Measurements from ENCODE around the gene PLIN4. TPM values are rescaled to one million over a fixed set of nuclear protein-coding genes. Genes with fewer than 3 reads are reported as not detected.

PLIN4 gene
- total and polyA plus RNA-seq, 9 of the 15 experiments (the other 6 are each of a cell fraction or from before 2014, with no cell fraction given) = 0.04 to 0.16 (median 0.07) TPM; not detected in 3

DNA sequence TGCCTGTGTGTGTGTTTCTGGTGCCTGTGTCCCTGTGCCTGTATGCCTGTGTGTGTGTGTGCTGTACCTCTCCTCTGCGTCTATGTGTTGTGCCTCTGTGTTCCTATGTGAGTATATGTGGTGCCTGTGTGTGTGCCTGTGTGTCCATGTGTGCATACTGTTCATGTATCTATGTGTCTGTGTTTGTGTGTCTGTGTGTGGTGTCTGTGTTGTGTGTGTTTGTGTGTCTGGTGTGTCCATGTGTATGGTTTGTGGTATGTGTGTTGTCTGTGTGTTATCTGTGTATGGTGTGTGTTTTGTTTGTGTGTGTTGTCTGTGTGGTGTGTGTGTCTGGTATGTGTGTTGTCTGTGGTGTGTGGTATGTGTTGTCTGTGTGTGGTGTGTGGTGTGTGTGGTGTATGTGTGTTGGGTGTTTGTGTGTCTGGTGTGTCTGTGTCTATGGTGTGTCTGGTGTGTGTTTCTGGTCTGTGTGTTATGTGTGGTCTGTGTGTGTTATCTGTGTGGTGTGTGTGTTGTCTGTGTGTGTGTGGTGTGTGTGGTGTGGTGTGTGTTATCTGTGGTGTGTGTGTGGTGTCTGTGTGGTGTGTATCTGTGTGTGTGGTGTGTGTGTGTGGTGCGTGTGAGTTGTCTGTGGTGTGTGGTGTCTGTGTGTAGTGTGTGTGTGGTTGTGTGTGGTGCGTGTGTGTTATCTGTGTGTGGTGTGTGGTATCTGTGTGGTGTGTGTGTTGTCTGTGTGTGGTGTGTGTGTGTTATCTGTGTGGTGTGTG lies 25.8 kb downstream of the PLIN4 start (continued):
- TF ChIP-seq, protein P1, sequence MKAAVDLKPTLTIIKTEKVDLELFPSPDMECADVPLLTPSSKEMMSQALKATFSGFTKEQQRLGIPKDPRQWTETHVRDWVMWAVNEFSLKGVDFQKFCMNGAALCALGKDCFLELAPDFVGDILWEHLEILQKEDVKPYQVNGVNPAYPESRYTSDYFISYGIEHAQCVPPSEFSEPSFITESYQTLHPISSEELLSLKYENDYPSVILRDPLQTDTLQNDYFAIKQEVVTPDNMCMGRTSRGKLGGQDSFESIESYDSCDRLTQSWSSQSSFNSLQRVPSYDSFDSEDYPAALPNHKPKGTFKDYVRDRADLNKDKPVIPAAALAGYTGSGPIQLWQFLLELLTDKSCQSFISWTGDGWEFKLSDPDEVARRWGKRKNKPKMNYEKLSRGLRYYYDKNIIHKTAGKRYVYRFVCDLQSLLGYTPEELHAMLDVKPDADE (conservative IDR thresholded peaks at IDR 0.05; ENCODE audit: control insufficient read depth, low read depth, low read length) = no peak
- TF ChIP-seq HNRNPUL1 (IDR thresholded peaks at IDR 0.05; ENCODE audit: low read length) (no peak), NR2C1 (IDR thresholded peaks at IDR 0.05) (0 out of 2 replicates have a peak, but pooled peaks have one; percentile 7), NR2C1 (tag; IDR thresholded peaks at IDR 0.05) (no peak), ZNF764 (CRISPR knock-in tag; IDR thresholded peaks at IDR 0.05; ENCODE audit: low read depth) (no peak), NR1H2 (CRISPR knock-in tag; IDR thresholded peaks at IDR 0.05) (no peak), ZEB2 (IDR thresholded peaks at IDR 0.05) (no peak), ZNF133 (CRISPR knock-in tag; IDR thresholded peaks at IDR 0.05) (no peak), GATAD2B (IDR thresholded peaks at IDR 0.05; ENCODE audit: borderline replicate concordance) (no peak), ZNF134 (CRISPR knock-in tag; conservative IDR thresholded peaks at IDR 0.05) (no peak), ZFX (CRISPR knock-in tag; IDR thresholded peaks at IDR 0.05) (no peak), ATF7 (IDR thresholded peaks at IDR 0.05) (no peak), YBX1 (IDR thresholded peaks at IDR 0.05) (no peak), TSC22D4 (tag; IDR thresholded peaks at IDR 0.05) (peak; percentile 18; the same call in 1 of the 2 replicates), TOE1 (IDR thresholded peaks at IDR 0.05; ENCODE audit: borderline replicate concordance) (no peak), TOE1 (CRISPR knock-in tag; IDR thresholded peaks at IDR 0.05; ENCODE audit: borderline replicate concordance, low read depth) (no peak)
- TF ChIP-seq, protein P2, sequence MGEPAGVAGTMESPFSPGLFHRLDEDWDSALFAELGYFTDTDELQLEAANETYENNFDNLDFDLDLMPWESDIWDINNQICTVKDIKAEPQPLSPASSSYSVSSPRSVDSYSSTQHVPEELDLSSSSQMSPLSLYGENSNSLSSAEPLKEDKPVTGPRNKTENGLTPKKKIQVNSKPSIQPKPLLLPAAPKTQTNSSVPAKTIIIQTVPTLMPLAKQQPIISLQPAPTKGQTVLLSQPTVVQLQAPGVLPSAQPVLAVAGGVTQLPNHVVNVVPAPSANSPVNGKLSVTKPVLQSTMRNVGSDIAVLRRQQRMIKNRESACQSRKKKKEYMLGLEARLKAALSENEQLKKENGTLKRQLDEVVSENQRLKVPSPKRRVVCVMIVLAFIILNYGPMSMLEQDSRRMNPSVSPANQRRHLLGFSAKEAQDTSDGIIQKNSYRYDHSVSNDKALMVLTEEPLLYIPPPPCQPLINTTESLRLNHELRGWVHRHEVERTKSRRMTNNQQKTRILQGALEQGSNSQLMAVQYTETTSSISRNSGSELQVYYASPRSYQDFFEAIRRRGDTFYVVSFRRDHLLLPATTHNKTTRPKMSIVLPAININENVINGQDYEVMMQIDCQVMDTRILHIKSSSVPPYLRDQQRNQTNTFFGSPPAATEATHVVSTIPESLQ (CRISPR knock-in tag; IDR thresholded peaks at IDR 0.05) = no peak
- TF ChIP-seq, protein P3, sequence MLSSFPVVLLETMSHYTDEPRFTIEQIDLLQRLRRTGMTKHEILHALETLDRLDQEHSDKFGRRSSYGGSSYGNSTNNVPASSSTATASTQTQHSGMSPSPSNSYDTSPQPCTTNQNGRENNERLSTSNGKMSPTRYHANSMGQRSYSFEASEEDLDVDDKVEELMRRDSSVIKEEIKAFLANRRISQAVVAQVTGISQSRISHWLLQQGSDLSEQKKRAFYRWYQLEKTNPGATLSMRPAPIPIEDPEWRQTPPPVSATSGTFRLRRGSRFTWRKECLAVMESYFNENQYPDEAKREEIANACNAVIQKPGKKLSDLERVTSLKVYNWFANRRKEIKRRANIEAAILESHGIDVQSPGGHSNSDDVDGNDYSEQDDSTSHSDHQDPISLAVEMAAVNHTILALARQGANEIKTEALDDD (IDR thresholded peaks at IDR 0.05) = no peak
- TF ChIP-seq, protein P4, sequence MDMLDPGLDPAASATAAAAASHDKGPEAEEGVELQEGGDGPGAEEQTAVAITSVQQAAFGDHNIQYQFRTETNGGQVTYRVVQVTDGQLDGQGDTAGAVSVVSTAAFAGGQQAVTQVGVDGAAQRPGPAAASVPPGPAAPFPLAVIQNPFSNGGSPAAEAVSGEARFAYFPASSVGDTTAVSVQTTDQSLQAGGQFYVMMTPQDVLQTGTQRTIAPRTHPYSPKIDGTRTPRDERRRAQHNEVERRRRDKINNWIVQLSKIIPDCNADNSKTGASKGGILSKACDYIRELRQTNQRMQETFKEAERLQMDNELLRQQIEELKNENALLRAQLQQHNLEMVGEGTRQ (CRISPR knock-in tag; IDR thresholded peaks at IDR 0.05) = no peak
- TF ChIP-seq, protein P5, sequence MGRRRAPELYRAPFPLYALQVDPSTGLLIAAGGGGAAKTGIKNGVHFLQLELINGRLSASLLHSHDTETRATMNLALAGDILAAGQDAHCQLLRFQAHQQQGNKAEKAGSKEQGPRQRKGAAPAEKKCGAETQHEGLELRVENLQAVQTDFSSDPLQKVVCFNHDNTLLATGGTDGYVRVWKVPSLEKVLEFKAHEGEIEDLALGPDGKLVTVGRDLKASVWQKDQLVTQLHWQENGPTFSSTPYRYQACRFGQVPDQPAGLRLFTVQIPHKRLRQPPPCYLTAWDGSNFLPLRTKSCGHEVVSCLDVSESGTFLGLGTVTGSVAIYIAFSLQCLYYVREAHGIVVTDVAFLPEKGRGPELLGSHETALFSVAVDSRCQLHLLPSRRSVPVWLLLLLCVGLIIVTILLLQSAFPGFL (CRISPR knock-in tag; IDR thresholded peaks at IDR 0.05) = no peak

Measured in K562 (cell line).